ENCODE data around the gene FCRL4. TPM values are rescaled to one million over a fixed set of nuclear protein-coding genes. Genes with fewer than 3 reads are reported as not detected.

Gene FCRL4
- total and polyA plus RNA-seq, 2 experiments from 2014 or later, result not detected

GRCh38 chr1:157574836-157575235, 23.0 kb downstream of the FCRL4 start:
- H3K4me1 ChIP-seq (ENCODE audit: insufficient read depth), result no peaks in the 10 kb centered on the region
- 3 to 5% methylated on average over 1 of the region's 1 CpG for WGBS, 2 experiments (ENCODE audit: low coverage in 1 of 2, low lambda C conversion rate in 2 of 2, missing lambda C conversion rate in 2 of 2)
- no peak overlapping the region for H3K9ac ChIP-seq
- no peak overlapping the region for H3K4me2 ChIP-seq (ENCODE audit: unreplicated experiment)
- no peaks in the 10 kb centered on the region for H3K79me2 ChIP-seq (ENCODE audit: insufficient read depth)
- H2AFZ ChIP-seq, result no peak overlapping the region
- H3F3A ChIP-seq (ENCODE audit: insufficient read depth), result no peaks in the 10 kb centered on the region
- no peak overlapping the region for H3K27ac ChIP-seq
- no peaks in the 10 kb centered on the region for H3K9me2 ChIP-seq (ENCODE audit: insufficient read depth)
- in situ Hi-C loops (cut with MboI), result no loop called here
- H3K36me3 ChIP-seq (ENCODE audit: low read depth), result no peaks in the 10 kb centered on the region
- DNase-seq, result no peak
- TF ChIP-seq EZH2phosphoT487 (IDR thresholded peaks at IDR 0.05; ENCODE audit: insufficient read depth, low read depth) (no peak), EZH2 (IDR thresholded peaks at IDR 0.05; ENCODE audit: insufficient read depth, poor library complexity, severe bottlenecking) (no peak)
- H4K20me1 ChIP-seq (ENCODE audit: insufficient read depth), result no peaks in the 10 kb centered on the region
- no peaks in the 10 kb centered on the region for H3K9me3 ChIP-seq (ENCODE audit: low read depth)
- no peak overlapping the region for H3K4me3 ChIP-seq
- H3K27me3 ChIP-seq (replicated peaks; ENCODE audit: insufficient read depth), result peaks cover 12% of the 10 kb centered on the region

DNA sequence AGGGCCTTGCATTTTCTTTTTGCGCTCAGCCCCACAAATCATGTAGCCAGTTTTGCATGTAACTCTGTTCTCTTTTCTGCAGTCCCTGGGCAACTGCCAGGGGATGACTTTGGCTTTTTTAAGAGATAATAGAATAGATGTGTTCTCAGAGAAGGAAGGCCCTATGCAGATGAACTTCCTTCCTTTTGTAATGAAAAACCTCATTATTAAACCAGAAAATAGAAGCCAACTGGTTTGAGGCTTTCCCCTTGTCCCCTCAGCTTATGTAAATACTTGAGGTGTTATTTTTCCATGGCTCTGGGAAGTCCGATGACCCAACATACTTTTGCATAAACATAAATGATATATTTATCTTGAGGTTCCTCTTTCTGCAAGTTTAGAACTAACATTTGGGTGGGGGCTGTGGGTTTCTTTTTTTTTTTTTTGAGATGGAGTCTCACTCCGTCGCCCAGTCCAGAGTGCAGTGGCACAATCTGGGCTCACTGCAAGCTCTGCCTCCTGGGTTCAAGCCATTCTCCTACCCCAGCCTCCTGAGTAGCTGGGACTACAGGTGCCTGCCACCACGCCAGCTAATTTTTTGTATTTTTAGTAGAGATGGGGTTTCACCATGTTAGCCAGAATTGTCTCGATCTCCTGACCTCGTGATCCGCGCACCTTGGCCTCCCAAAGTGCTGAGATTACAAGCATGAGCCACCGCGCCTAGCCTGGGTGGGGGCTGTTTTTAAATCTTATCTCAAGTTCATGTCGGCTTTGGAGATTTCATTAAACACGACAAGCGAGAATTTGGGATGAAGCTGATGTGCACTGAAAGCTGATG, 31.2 kb downstream of the FCRL4 start:
- no peaks in the 10 kb centered on the region for H3F3A ChIP-seq (ENCODE audit: insufficient read depth)
- in situ Hi-C loops (cut with MboI), result no loop called here
- peaks cover 4% of the 10 kb centered on the region; the same call in 1 of the 2 replicates for H3K27me3 ChIP-seq (replicated peaks; ENCODE audit: insufficient read depth)
- no peaks in the 10 kb centered on the region for H3K36me3 ChIP-seq (ENCODE audit: low read depth)
- H3K9ac ChIP-seq, result no peak overlapping the region
- H3K4me3 ChIP-seq, result no peak overlapping the region
- 33 to 38% methylated on average over 14 of the region's 14 CpGs for WGBS, 2 experiments (ENCODE audit: low coverage in 1 of 2, low lambda C conversion rate in 2 of 2, missing lambda C conversion rate in 2 of 2)
- H2AFZ ChIP-seq, result no peak overlapping the region
- no peaks in the 10 kb centered on the region for H3K9me3 ChIP-seq (ENCODE audit: low read depth)
- DNase-seq, result no peak
- no peaks in the 10 kb centered on the region for H3K79me2 ChIP-seq (ENCODE audit: insufficient read depth)
- H3K9me2 ChIP-seq (ENCODE audit: insufficient read depth), result no peaks in the 10 kb centered on the region
- H3K4me1 ChIP-seq (ENCODE audit: insufficient read depth), result no peaks in the 10 kb centered on the region
- no peaks in the 10 kb centered on the region for H4K20me1 ChIP-seq (ENCODE audit: insufficient read depth)
- no peak for TF ChIP-seq EZH2 (IDR thresholded peaks at IDR 0.05; ENCODE audit: insufficient read depth, poor library complexity, severe bottlenecking)
- no peak for TF ChIP-seq EZH2phosphoT487 (IDR thresholded peaks at IDR 0.05; ENCODE audit: insufficient read depth, low read depth)
- H3K27ac ChIP-seq, result no peak overlapping the region
- no peak overlapping the region for H3K4me2 ChIP-seq (ENCODE audit: unreplicated experiment)

GRCh38 chr1:157562515-157562914, 35.4 kb downstream of the FCRL4 start:
- Histone ChIP-seq H3K36me3 (ENCODE audit: low read depth) (no peaks in the 10 kb centered on the region), H3F3A (ENCODE audit: insufficient read depth) (no peaks in the 10 kb centered on the region), H2AFZ (no peak overlapping the region), H3K4me2 (ENCODE audit: unreplicated experiment) (no peak overlapping the region), H3K4me3 (no peak overlapping the region), H3K27ac (no peak overlapping the region), H3K27me3 (replicated peaks; ENCODE audit: insufficient read depth) (0 out of 2 replicates have a peak, but pooled peaks cover 4% of the 10 kb centered on the region), H3K9ac (no peak overlapping the region), H3K4me1 (ENCODE audit: insufficient read depth) (no peaks in the 10 kb centered on the region), H3K79me2 (ENCODE audit: insufficient read depth) (no peaks in the 10 kb centered on the region), H3K9me3 (ENCODE audit: low read depth) (no peaks in the 10 kb centered on the region), H4K20me1 (ENCODE audit: insufficient read depth) (no peaks in the 10 kb centered on the region), H3K9me2 (ENCODE audit: insufficient read depth) (no peaks in the 10 kb centered on the region)
- in situ Hi-C loops (cut with MboI), result no loop called here
- TF ChIP-seq EZH2phosphoT487 (IDR thresholded peaks at IDR 0.05; ENCODE audit: insufficient read depth, low read depth) (no peak), EZH2 (IDR thresholded peaks at IDR 0.05; ENCODE audit: insufficient read depth, poor library complexity, severe bottlenecking) (no peak)
- 4 to 8% methylated on average over 2 of the region's 2 CpGs for WGBS, 2 experiments (ENCODE audit: low coverage in 1 of 2, low lambda C conversion rate in 2 of 2, missing lambda C conversion rate in 2 of 2)
- DNase-seq, result no peak

GRCh38 chr1:157558119-157558518, 39.8 kb downstream of the FCRL4 start:
- Histone ChIP-seq H3K27ac (no peak overlapping the region), H4K20me1 (ENCODE audit: insufficient read depth) (no peaks in the 10 kb centered on the region), H3F3A (ENCODE audit: insufficient read depth) (no peaks in the 10 kb centered on the region), H3K4me2 (ENCODE audit: unreplicated experiment) (no peak overlapping the region), H3K36me3 (ENCODE audit: low read depth) (no peaks in the 10 kb centered on the region), H3K4me1 (ENCODE audit: insufficient read depth) (no peaks in the 10 kb centered on the region), H3K4me3 (no peak overlapping the region), H3K27me3 (replicated peaks; ENCODE audit: insufficient read depth) (no peaks in the 10 kb centered on the region), H3K79me2 (ENCODE audit: insufficient read depth) (no peaks in the 10 kb centered on the region), H2AFZ (no peak overlapping the region), H3K9me2 (ENCODE audit: insufficient read depth) (no peaks in the 10 kb centered on the region), H3K9ac (no peak overlapping the region), H3K9me3 (ENCODE audit: low read depth) (no peaks in the 10 kb centered on the region)
- 14% methylated on average over 2 of the region's 2 CpGs for WGBS, 2 experiments (ENCODE audit: low coverage in 1 of 2, low lambda C conversion rate in 2 of 2, missing lambda C conversion rate in 2 of 2)
- no peak for DNase-seq
- TF ChIP-seq EZH2 (IDR thresholded peaks at IDR 0.05; ENCODE audit: insufficient read depth, poor library complexity, severe bottlenecking), result no peak
- no peak for TF ChIP-seq EZH2phosphoT487 (IDR thresholded peaks at IDR 0.05; ENCODE audit: insufficient read depth, low read depth)
- in situ Hi-C loops (cut with MboI), result no loop called here
